Trophoblast cell (in vitro differentiated cells and primary cell): Measurements from ENCODE around the gene TSEN54.

Source experiments
- DNase-seq, 2 donors: peaks; one replicate each; pipeline ENCODE4 v3.0.0-alpha.2; 2016
- H2AFZ ChIP-seq: 2 replicates; pipeline ENCODE4 v1.6.1; 2013; ENCODE audit warnings: low read length, moderate library complexity, mild to moderate bottlenecking; ENCODE audit not compliant: insufficient read depth, poor library complexity
- H2AK5ac ChIP-seq: 2 replicates; pipeline ENCODE4 v1.6.1; 2013; ENCODE audit warnings: mild to moderate bottlenecking, low read length
- H2BK120ac ChIP-seq: 2 replicates; pipeline ENCODE4 v1.6.1; 2013; ENCODE audit warnings: low read length, mild to moderate bottlenecking, moderate library complexity; ENCODE audit not compliant: insufficient read depth, poor library complexity
- H2BK12ac ChIP-seq: 2 replicates; pipeline ENCODE4 v1.6.1; 2013; ENCODE audit warnings: mild to moderate bottlenecking, low read length, moderate library complexity
- H2BK5ac ChIP-seq: 2 replicates; pipeline ENCODE4 v1.6.1; 2013; ENCODE audit warnings: low read length, low read depth, moderate library complexity, mild to moderate bottlenecking; ENCODE audit not compliant: poor library complexity
- H3K14ac ChIP-seq: 2 replicates; pipeline ENCODE4 v1.6.1; 2013; ENCODE audit warnings: mild to moderate bottlenecking, low read length
- H3K18ac ChIP-seq: 2 replicates; pipeline ENCODE4 v1.6.1; 2013; ENCODE audit warnings: mild to moderate bottlenecking, low read length
- H3K23ac ChIP-seq: 2 replicates; pipeline ENCODE4 v1.6.1; 2013; ENCODE audit warnings: low read length
- H3K27ac ChIP-seq: 2 replicates; pipeline ENCODE4 v1.5.1; 2013; ENCODE audit warnings: low read depth, mild to moderate bottlenecking, inconsistent platforms, low read length, moderate library complexity
- H3K27me3 ChIP-seq: 2 replicates; pipeline ENCODE4 v1.6.1; 2013; ENCODE audit warnings: inconsistent platforms, mild to moderate bottlenecking, low read length, moderate library complexity; ENCODE audit not compliant: insufficient read depth
- H3K36me3 ChIP-seq, 2 experiments: 1 replicate in 1 of 2; 2 replicates in 1 of 2; pipeline ENCODE4 v1.6.1; 2013; ENCODE audit warnings: low read length in 2 of 2, mild to moderate bottlenecking in 2 of 2, moderate library complexity in 1 of 2; ENCODE audit not compliant: insufficient read depth in 2 of 2, control insufficient read depth in 1 of 2
- H3K4ac ChIP-seq: 2 replicates; pipeline ENCODE4 v1.6.1; 2013; ENCODE audit warnings: low read depth, mild to moderate bottlenecking, low read length, moderate library complexity
- H3K4me1 ChIP-seq, 2 experiments: 1 replicate in 1 of 2; 2 replicates in 1 of 2; pipeline ENCODE4 v1.6.1; 2013; ENCODE audit warnings: low read length in 2 of 2, mild to moderate bottlenecking in 2 of 2, moderate library complexity in 1 of 2; ENCODE audit not compliant: insufficient read depth in 2 of 2, control insufficient read depth in 1 of 2
- H3K4me2 ChIP-seq: 2 replicates; pipeline ENCODE4 v1.6.1; 2013; ENCODE audit warnings: inconsistent platforms, mild to moderate bottlenecking, low read length, moderate library complexity
- H3K4me3 ChIP-seq: 2 replicates; pipeline ENCODE4 v1.5.1; 2013; ENCODE audit warnings: mild to moderate bottlenecking, low read depth, low read length, inconsistent platforms
- H3K79me1 ChIP-seq: one replicate; pipeline ENCODE4 v1.6.1; 2013; ENCODE audit warnings: low read length
- H3K79me2 ChIP-seq: 2 replicates; pipeline ENCODE4 v1.6.1; 2013; ENCODE audit warnings: low read length, mild to moderate bottlenecking; ENCODE audit not compliant: control insufficient read depth, insufficient read depth, poor library complexity
- H3K9ac ChIP-seq: 2 replicates; pipeline ENCODE4 v1.6.1; 2013; ENCODE audit warnings: mild to moderate bottlenecking, low read length
- H3K9me3 ChIP-seq: 2 replicates; pipeline ENCODE4 v1.6.1; 2013; ENCODE audit warnings: low read depth, mild to moderate bottlenecking, control low read depth, inconsistent platforms, low read length; ENCODE audit not compliant: insufficient read depth
- H4K12ac ChIP-seq: 2 replicates; pipeline ENCODE4 v1.6.1; 2013; ENCODE audit warnings: low read depth, mild to moderate bottlenecking, low read length, moderate library complexity
- H4K8ac ChIP-seq: 2 replicates; pipeline ENCODE4 v1.6.1; 2013; ENCODE audit warnings: low read depth, mild to moderate bottlenecking, low read length, moderate library complexity
- H4K91ac ChIP-seq: one replicate; pipeline ENCODE4 v1.6.1; 2013; ENCODE audit warnings: low read depth, mild to moderate bottlenecking, low read length, moderate library complexity
- WGBS: extraction: QIAGEN DNeasy Blood & Tissue Kit; methylation state at CpG from one replicate; pipeline ENCODE4 v1.1.7; 2013; ENCODE audit warnings: missing lambda C conversion rate; ENCODE audit not compliant: insufficient read length, insufficient coverage; ENCODE audit errors: extremely low coverage; 5-methylcytosine and 5-hydroxymethylcytosine counted together

TSEN54 gene

GRCh38 chr17:75488693-75489510, 27.4 kb upstream of the TSEN54 start:
- Histone ChIP-seq H3K14ac (no peak overlapping the region), H2AK5ac (no peak overlapping the region), H3K9ac (no peak overlapping the region), H2AFZ (no peak overlapping the region), H2BK12ac (no peak overlapping the region), H3K9me3 (peaks cover 1% of the 10 kb centered on the region), H3K18ac (no peak overlapping the region), H4K91ac (no peak overlapping the region), H4K12ac (no peak overlapping the region), H3K4ac (no peak overlapping the region), H3K4me1 (no peaks in the 10 kb centered on the region), H2BK5ac (no peak overlapping the region), H3K27ac (no peak overlapping the region), H3K27me3 (no peaks in the 10 kb centered on the region), H4K8ac (no peak overlapping the region), H3K23ac (no peak overlapping the region), H3K36me3 (peaks cover 33 to 52% of the 10 kb centered on the region in 2 experiments), H3K4me2 (no peak overlapping the region), H2BK120ac (no peak overlapping the region), H3K4me3 (no peak overlapping the region), H3K79me1 (no peaks in the 10 kb centered on the region), H3K79me2 (no peaks in the 10 kb centered on the region)
- WGBS, result no CpG with 5 or more reads among the region's 24 CpGs
- DNase-seq, result no peak

- Histone ChIP-seq H3K27ac (no peak overlapping the region), H3K4me1 (no peaks in the 10 kb centered on the region), H3K14ac (no peak overlapping the region), H4K12ac (no peak overlapping the region), H3K4me3 (no peak overlapping the region), H3K4ac (no peak overlapping the region), H3K23ac (no peak overlapping the region), H3K79me2 (no peaks in the 10 kb centered on the region), H3K9ac (no peak overlapping the region), H3K79me1 (no peaks in the 10 kb centered on the region), H3K36me3 (peaks cover 39 to 58% of the 10 kb centered on the region in 2 experiments), H3K18ac (no peak overlapping the region), H3K9me3 (peaks cover 1% of the 10 kb centered on the region), H2BK120ac (no peak overlapping the region), H2AFZ (no peak overlapping the region), H2BK12ac (no peak overlapping the region), H4K91ac (no peak overlapping the region), H3K27me3 (no peaks in the 10 kb centered on the region), H2AK5ac (no peak overlapping the region), H2BK5ac (no peak overlapping the region), H3K4me2 (no peak overlapping the region), H4K8ac (no peak overlapping the region)
- WGBS, result no CpG with 5 or more reads among the region's 14 CpGs
- DNase-seq, result no peak
These were observed 26.8 kb upstream of the TSEN54 start for GRCh38 chr17:75489511-75489955.

- H2BK12ac ChIP-seq, result no peak overlapping the region
- H2AFZ ChIP-seq, result no peak overlapping the region
- H2BK120ac ChIP-seq, result no peak overlapping the region
- no peak overlapping the region for H3K14ac ChIP-seq
- no peak overlapping the region for H3K27ac ChIP-seq
- no peak overlapping the region for H2AK5ac ChIP-seq
- no peak for DNase-seq
- no peaks in the 10 kb centered on the region for H3K27me3 ChIP-seq
- no peak overlapping the region for H3K4me3 ChIP-seq
- H3K4me2 ChIP-seq, result no peak overlapping the region
- peaks cover under 1% of the 10 kb centered on the region for H3K9me3 ChIP-seq
- no peak overlapping the region for H3K9ac ChIP-seq
- no peaks in the 10 kb centered on the region for H3K79me1 ChIP-seq
- no peak overlapping the region for H3K18ac ChIP-seq
- no peak overlapping the region for H2BK5ac ChIP-seq
- no peak overlapping the region for H3K4ac ChIP-seq
- WGBS, result no CpG with 5 or more reads among the region's 14 CpGs
- no peak overlapping the region for H4K8ac ChIP-seq
- H3K36me3 ChIP-seq, result peaks cover 46 to 64% of the 10 kb centered on the region in 2 experiments
- H3K23ac ChIP-seq, result no peak overlapping the region
- H4K91ac ChIP-seq, result no peak overlapping the region
- no peak overlapping the region for H4K12ac ChIP-seq
- no peaks in the 10 kb centered on the region for H3K4me1 ChIP-seq
- no peaks in the 10 kb centered on the region for H3K79me2 ChIP-seq
These were observed 26.1 kb upstream of the TSEN54 start for GRCh38 chr17:75490173-75490743.

- H3K4me1 ChIP-seq, result no peaks in the 10 kb centered on the region
- no peak overlapping the region for H4K91ac ChIP-seq
- H3K4me3 ChIP-seq, result no peak overlapping the region
- no peak overlapping the region for H4K8ac ChIP-seq
- H2AK5ac ChIP-seq, result no peak overlapping the region
- H3K27ac ChIP-seq, result no peak overlapping the region
- no peak overlapping the region for H2BK12ac ChIP-seq
- WGBS, result no CpG with 5 or more reads among the region's 19 CpGs
- H4K12ac ChIP-seq, result no peak overlapping the region
- no peak overlapping the region for H2AFZ ChIP-seq
- no peak overlapping the region for H2BK120ac ChIP-seq
- H3K79me2 ChIP-seq, result no peaks in the 10 kb centered on the region
- no peak overlapping the region for H3K9ac ChIP-seq
- no peak for DNase-seq
- no peaks in the 10 kb centered on the region for H3K9me3 ChIP-seq
- no peaks in the 10 kb centered on the region for H3K79me1 ChIP-seq
- peaks cover 53 to 69% of the 10 kb centered on the region in 2 experiments for H3K36me3 ChIP-seq
- H3K4me2 ChIP-seq, result no peak overlapping the region
- H2BK5ac ChIP-seq, result no peak overlapping the region
- no peak overlapping the region for H3K23ac ChIP-seq
- no peak overlapping the region for H3K18ac ChIP-seq
- H3K27me3 ChIP-seq, result no peaks in the 10 kb centered on the region
- H3K14ac ChIP-seq, result no peak overlapping the region
- no peak overlapping the region for H3K4ac ChIP-seq
These were observed 25.2 kb upstream of the TSEN54 start for GRCh38 chr17:75490953-75491649.
